ENCODE measurements around the gene CMYA5.
A peak's percentile ranks its signal among the peaks of the same experiment; 100 is the strongest.

CMYA5 gene

GRCh38 chr5:79841172-79841571 is 151.5 kb downstream of the CMYA5 start:
- no peak for DNase-seq

- no peak for DNase-seq
These were observed 152.6 kb downstream of the CMYA5 start for GRCh38 chr5:79842006-79842881.

GRCh38 chr5:79842991-79843390 is 153.4 kb downstream of the CMYA5 start:
- no peak for DNase-seq

GRCh38 chr5:79843450-79844388 is 154.1 kb downstream of the CMYA5 start:
- DNase-seq, result no peak

GRCh38 chr5:79844571-79844970 is 154.9 kb downstream of the CMYA5 start:
- no peak for DNase-seq

GRCh38 chr5:79845448-79846197 is 156.0 kb downstream of the CMYA5 start:
- DNase-seq, result peak in 1 of 5 donors; percentile 80

- no peak for DNase-seq
These were observed 156.5 kb downstream of the CMYA5 start for GRCh38 chr5:79846198-79846521.

- no peak for DNase-seq
These were observed 157.9 kb downstream of the CMYA5 start for GRCh38 chr5:79847561-79847960.

- DNase-seq, result no peak
These were observed 159.4 kb downstream of the CMYA5 start for GRCh38 chr5:79849061-79849460.
